Neuronal stem cell (in vitro differentiated cells): ENCODE data around the gene TNFAIP2.

ENCODE experiments used
- DNase-seq: peaks from one replicate; pipeline ENCODE4 v3.0.0-alpha.2; 2013; ENCODE audit warnings: low spot score
- H2AFZ ChIP-seq: one replicate; pipeline ENCODE4 v1.6.1; 2013; ENCODE audit warnings: mild to moderate bottlenecking, low read length, inconsistent platforms
- H2AK5ac ChIP-seq: 2 replicates; pipeline ENCODE4 v1.6.1; 2013; ENCODE audit warnings: low read depth, mild to moderate bottlenecking, inconsistent platforms, low read length, moderate library complexity, mixed read lengths
- H2BK120ac ChIP-seq: 2 replicates; pipeline ENCODE4 v1.6.1; 2013; ENCODE audit warnings: low read depth, mild to moderate bottlenecking, inconsistent platforms, low read length, moderate library complexity, mixed read lengths
- H2BK12ac ChIP-seq: one replicate; pipeline ENCODE4 v1.6.1; 2013; ENCODE audit warnings: low read length, inconsistent platforms
- H2BK15ac ChIP-seq: 2 replicates; pipeline ENCODE4 v1.6.1; 2013; ENCODE audit warnings: mild to moderate bottlenecking, low read length, inconsistent platforms, mixed read lengths
- H2BK5ac ChIP-seq: one replicate; pipeline ENCODE4 v1.6.1; 2013; ENCODE audit warnings: inconsistent platforms, mild to moderate bottlenecking, low read length, moderate library complexity
- H3K14ac ChIP-seq: one replicate; pipeline ENCODE4 v1.6.1; 2013; ENCODE audit warnings: low read length, inconsistent platforms
- H3K18ac ChIP-seq: 2 replicates; pipeline ENCODE4 v1.6.1; 2013; ENCODE audit warnings: low read length, inconsistent platforms
- H3K23ac ChIP-seq: 2 replicates; pipeline ENCODE4 v1.6.1; 2013; ENCODE audit warnings: low read depth, mild to moderate bottlenecking, mixed read lengths, low read length, inconsistent platforms; ENCODE audit not compliant: poor library complexity
- H3K27ac ChIP-seq: replicated peaks from 3 replicates; pipeline ENCODE4 v1.5.1; 2013; ENCODE audit warnings: low read length, inconsistent platforms
- H3K27me3 ChIP-seq, 3 experiments: 2 replicates each; pipeline ENCODE4 v1.6.1; 2013; ENCODE audit warnings: low read length in 3 of 3, mild to moderate bottlenecking in 2 of 3, inconsistent platforms in 1 of 3, low read depth in 1 of 3, mixed read lengths in 1 of 3, moderate library complexity in 1 of 3; ENCODE audit not compliant: control insufficient read depth in 3 of 3, insufficient read depth in 3 of 3
- H3K36me3 ChIP-seq, 2 donors: replicated peaks in 1 of 2; 2 replicates each; pipeline ENCODE4 v1.6.1; 2013; ENCODE audit warnings: low read length in 2 of 2; ENCODE audit not compliant: control insufficient read depth in 2 of 2, insufficient read depth in 2 of 2
- H3K4ac ChIP-seq: 2 replicates; pipeline ENCODE4 v1.6.1; 2013; ENCODE audit warnings: inconsistent platforms, mild to moderate bottlenecking, low read length, moderate library complexity
- H3K4me1 ChIP-seq, 2 donors: 1 replicate in 1 of 2; 2 replicates in 1 of 2; pipeline ENCODE4 v1.6.1; 2013; ENCODE audit warnings: low read length in 2 of 2, low read depth in 1 of 2; ENCODE audit not compliant: control insufficient read depth in 2 of 2, insufficient read depth in 1 of 2
- H3K4me2 ChIP-seq: one replicate; pipeline ENCODE4 v1.6.1; 2013; ENCODE audit warnings: mild to moderate bottlenecking, low read length, inconsistent platforms; ENCODE audit not compliant: insufficient read depth, poor library complexity, severe bottlenecking
- H3K4me3 ChIP-seq, 2 donors: 2 replicates each; pipeline ENCODE4 v1.5.1; 2013; ENCODE audit warnings: low read length in 2 of 2, mild to moderate bottlenecking in 2 of 2, inconsistent platforms in 1 of 2, moderate library complexity in 1 of 2
- H3K79me1 ChIP-seq: one replicate; pipeline ENCODE4 v1.6.1; 2013; ENCODE audit warnings: low read depth, mild to moderate bottlenecking, inconsistent platforms, low read length, moderate library complexity
- H3K9ac ChIP-seq: one replicate; pipeline ENCODE4 v1.6.1; 2013; ENCODE audit warnings: mild to moderate bottlenecking, low read depth, low read length, inconsistent platforms; ENCODE audit not compliant: poor library complexity
- H3K9me3 ChIP-seq, 2 donors: replicated peaks in 1 of 2; 2 replicates each; pipeline versions ENCODE3 to v1.6.1; 2013; ENCODE audit warnings: low read length in 2 of 2, mild to moderate bottlenecking in 2 of 2, inconsistent platforms in 1 of 2, low read depth in 1 of 2, mixed read lengths in 1 of 2, moderate library complexity in 1 of 2; ENCODE audit not compliant: control insufficient read depth in 2 of 2, insufficient read depth in 1 of 2
- H4K8ac ChIP-seq: one replicate; pipeline ENCODE4 v1.6.1; 2013; ENCODE audit warnings: low read depth, mild to moderate bottlenecking, inconsistent platforms, low read length, moderate library complexity
- H4K91ac ChIP-seq: one replicate; pipeline ENCODE4 v1.6.1; 2013; ENCODE audit warnings: low read length, low read depth, mild to moderate bottlenecking, inconsistent platforms; ENCODE audit not compliant: poor library complexity
- WGBS, 2 donors: extraction: QIAGEN DNeasy Blood & Tissue Kit; methylation state at CpG; one replicate each; pipeline ENCODE4 v1.1.7; 2013; ENCODE audit warnings: missing lambda C conversion rate in 2 of 2, mixed read lengths in 1 of 2; ENCODE audit not compliant: insufficient read length in 2 of 2, insufficient replicate concordance in 1 of 2; ENCODE audit errors: extremely low coverage in 2 of 2; 5-methylcytosine and 5-hydroxymethylcytosine counted together

TNFAIP2 gene

GRCh38 chr14:103161054-103161397 lies 37.8 kb downstream of the TNFAIP2 start:
- no peak overlapping the region for H2BK15ac ChIP-seq
- H3K14ac ChIP-seq = no peak overlapping the region
- H3K4me1 ChIP-seq = no peaks in the 10 kb centered on the region
- no peak overlapping the region for H3K18ac ChIP-seq
- no peak overlapping the region for H3K27ac ChIP-seq
- WGBS, 2 donors = no CpG with 5 or more reads among the region's 4 CpGs
- H3K79me1 ChIP-seq = no peaks in the 10 kb centered on the region
- no peak overlapping the region for H2AFZ ChIP-seq
- H3K4ac ChIP-seq = no peak overlapping the region
- no peak overlapping the region for H4K8ac ChIP-seq
- H4K91ac ChIP-seq = no peak overlapping the region
- no peaks in the 10 kb centered on the region for H3K36me3 ChIP-seq
- no peak for DNase-seq
- H2BK12ac ChIP-seq = no peak overlapping the region
- H3K23ac ChIP-seq = no peak overlapping the region
- H2AK5ac ChIP-seq = no peak overlapping the region
- H2BK5ac ChIP-seq = no peak overlapping the region
- H3K9me3 ChIP-seq = no peaks in the 10 kb centered on the region
- no peak overlapping the region for H3K9ac ChIP-seq
- H2BK120ac ChIP-seq = no peak overlapping the region
- H3K4me2 ChIP-seq = no peak overlapping the region
- no peak overlapping the region for H3K4me3 ChIP-seq
- peaks cover 0 to 28% (median 0%) of the 10 kb centered on the region in 3 experiments for H3K27me3 ChIP-seq

DNA sequence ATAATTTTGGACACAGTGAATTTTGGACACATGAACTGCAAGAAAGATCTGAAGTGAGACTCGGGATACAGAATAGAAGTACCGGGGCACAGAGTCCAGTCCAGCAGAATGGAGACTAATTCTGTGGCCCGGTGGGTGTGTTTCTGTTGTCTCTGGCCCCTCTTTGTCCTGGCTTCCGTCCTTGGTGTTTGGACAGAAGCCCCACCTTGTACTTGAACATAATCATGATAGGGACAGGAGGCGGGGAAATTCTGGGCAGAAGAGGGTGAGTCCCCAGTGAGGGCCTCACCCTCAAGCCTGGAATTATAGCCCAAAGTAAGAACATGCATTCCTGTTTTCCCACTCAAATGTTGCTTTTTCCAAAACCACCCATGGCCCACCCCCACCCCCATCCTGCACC lies 39.9 kb downstream of the TNFAIP2 start:
- no peak overlapping the region for H3K4me2 ChIP-seq
- DNase-seq = no peak
- H3K27me3 ChIP-seq = peaks cover 0 to 13% (median 0%) of the 10 kb centered on the region in 3 experiments
- no peaks in the 10 kb centered on the region for H3K79me1 ChIP-seq
- no peak overlapping the region for H2BK12ac ChIP-seq
- H4K8ac ChIP-seq = no peak overlapping the region
- no peak overlapping the region for H3K4me3 ChIP-seq
- H3K4me1 ChIP-seq = no peaks in the 10 kb centered on the region
- H2AFZ ChIP-seq = no peak overlapping the region
- H3K27ac ChIP-seq = no peak overlapping the region
- no peak overlapping the region for H3K9ac ChIP-seq
- H2AK5ac ChIP-seq = no peak overlapping the region
- no peak overlapping the region for H3K14ac ChIP-seq
- H2BK5ac ChIP-seq = no peak overlapping the region
- H3K23ac ChIP-seq = no peak overlapping the region
- no peak overlapping the region for H3K4ac ChIP-seq
- no peak overlapping the region for H4K91ac ChIP-seq
- H2BK15ac ChIP-seq = no peak overlapping the region
- no peak overlapping the region for H3K18ac ChIP-seq
- H3K9me3 ChIP-seq = no peaks in the 10 kb centered on the region
- H2BK120ac ChIP-seq = no peak overlapping the region
- WGBS, 2 donors = no CpG with 5 or more reads among the region's 5 CpGs
- no peaks in the 10 kb centered on the region for H3K36me3 ChIP-seq

GRCh38 chr14:103164006-103164405 lies 40.7 kb downstream of the TNFAIP2 start:
- no peak overlapping the region for H3K9ac ChIP-seq
- no peak overlapping the region for H2AFZ ChIP-seq
- H2BK15ac ChIP-seq = no peak overlapping the region
- no peak overlapping the region for H3K4me2 ChIP-seq
- H4K91ac ChIP-seq = no peak overlapping the region
- no peaks in the 10 kb centered on the region for H3K9me3 ChIP-seq
- no peak overlapping the region for H3K14ac ChIP-seq
- H3K4me1 ChIP-seq = no peaks in the 10 kb centered on the region
- no peak overlapping the region for H3K23ac ChIP-seq
- H3K36me3 ChIP-seq = no peaks in the 10 kb centered on the region
- H3K27ac ChIP-seq = no peak overlapping the region
- no CpG with 5 or more reads among the region's 10 CpGs for WGBS, 2 donors
- H3K27me3 ChIP-seq = peaks cover 0 to 8% (median 0%) of the 10 kb centered on the region in 3 experiments
- no peak overlapping the region for H2BK5ac ChIP-seq
- no peak overlapping the region for H3K4me3 ChIP-seq
- H3K79me1 ChIP-seq = no peaks in the 10 kb centered on the region
- DNase-seq = no peak
- no peak overlapping the region for H2BK120ac ChIP-seq
- no peak overlapping the region for H2AK5ac ChIP-seq
- H3K4ac ChIP-seq = no peak overlapping the region
- H4K8ac ChIP-seq = no peak overlapping the region
- H3K18ac ChIP-seq = no peak overlapping the region
- no peak overlapping the region for H2BK12ac ChIP-seq

DNA sequence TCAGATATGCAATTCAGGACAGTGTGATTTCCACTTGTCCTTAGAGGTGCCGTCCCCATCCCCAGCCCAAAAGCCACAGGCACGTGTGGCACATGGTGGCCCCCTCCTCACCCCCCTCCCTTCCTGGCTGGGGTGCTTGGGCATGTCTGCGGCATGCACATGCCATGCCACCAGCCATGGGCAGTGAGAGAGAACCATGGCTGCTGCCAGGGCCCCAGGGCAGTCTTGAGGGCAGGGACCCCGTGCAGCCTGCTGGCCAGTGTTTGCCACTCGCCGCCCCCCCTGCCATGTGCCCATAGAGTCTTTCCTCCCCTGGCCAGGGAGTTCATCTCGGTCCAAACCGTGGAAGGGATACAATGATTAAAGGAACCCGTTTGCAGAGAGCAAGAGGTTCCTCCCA lies 41.5 kb downstream of the TNFAIP2 start:
- Histone ChIP-seq H3K27me3 (peaks cover 0 to 8% (median 0%) of the 10 kb centered on the region in 3 experiments), H3K4me1 (no peaks in the 10 kb centered on the region), H4K91ac (no peak overlapping the region), H3K23ac (peak overlapping the region; percentile 29), H3K9me3 (no peaks in the 10 kb centered on the region), H4K8ac (no peak overlapping the region), H3K18ac (peak overlapping the region; percentile 69), H2BK15ac (no peak overlapping the region), H3K79me1 (no peaks in the 10 kb centered on the region), H3K36me3 (no peaks in the 10 kb centered on the region), H2BK120ac (no peak overlapping the region), H3K9ac (no peak overlapping the region), H3K4me2 (no peak overlapping the region), H3K27ac (no peak overlapping the region), H3K4ac (no peak overlapping the region), H3K14ac (no peak overlapping the region), H3K4me3 (peak overlapping the region in 1 of 2 donors; percentile 20), H2AK5ac (no peak overlapping the region), H2BK5ac (peak overlapping the region; percentile 83), H2AFZ (no peak overlapping the region), H2BK12ac (no peak overlapping the region)
- WGBS, 2 donors = no CpG with 5 or more reads among the region's 9 CpGs
- DNase-seq = no peak
